Keratinocyte (primary cell): ENCODE measurements around the gene DPP3. TPM values are rescaled to one million over a fixed set of nuclear protein-coding genes. Genes with fewer than 3 reads are reported as not detected.

Experiments used
- DNase-seq: peaks from one replicate; pipeline ENCODE4 v3.0.0-alpha.2; 2011; ENCODE audit warnings: low read depth, missing footprints, low spot score
- FAIRE-seq: peaks from 2 replicates; lab custom pipeline; 2011; peaks lifted over from hg19 to GRCh38; lab: Jason Lieb, UNC
- H2AFZ ChIP-seq: 2 replicates; pipeline ENCODE4 v1.6.0; 2012; ENCODE audit warnings: low read length, control low read depth, inconsistent platforms; ENCODE audit not compliant: control insufficient read depth
- H3K27ac ChIP-seq: 2 replicates; pipeline ENCODE4 v1.5.1; 2011; ENCODE audit warnings: low read length; ENCODE audit not compliant: control insufficient read depth, insufficient read depth
- H3K27me3 ChIP-seq: 3 replicates; pipeline ENCODE4 v1.6.0; 2011; ENCODE audit warnings: low read length; ENCODE audit not compliant: control insufficient read depth, insufficient read depth; ENCODE audit errors: extremely low read depth
- H3K36me3 ChIP-seq, 2 experiments: 2 replicates in 1 of 2; 3 replicates in 1 of 2; pipeline ENCODE4 v1.5.1; 2011; ENCODE audit warnings: low read length in 2 of 2, mild to moderate bottlenecking in 1 of 2; ENCODE audit not compliant: control insufficient read depth in 2 of 2, insufficient read depth in 2 of 2; ENCODE audit errors: extremely low read depth in 1 of 2
- H3K4me1 ChIP-seq: 3 replicates; pipeline ENCODE4 v1.5.1; 2011; ENCODE audit warnings: low read length; ENCODE audit not compliant: control insufficient read depth, insufficient read depth; ENCODE audit errors: extremely low read depth
- H3K4me2 ChIP-seq: 3 replicates; pipeline ENCODE4 v1.6.0; 2011; ENCODE audit warnings: low read depth, low read length; ENCODE audit not compliant: control insufficient read depth, insufficient read depth; ENCODE audit errors: extremely low read depth
- H3K4me3 ChIP-seq, 3 experiments: fragments of 200-600 bp in 1 of 3; sonication (generic) in 1 of 3; 2 replicates in 2 of 3; 3 replicates in 1 of 3; pipeline ENCODE4 v1.5.1; 2011 to 2016; ENCODE audit warnings: low read length in 3 of 3, mild to moderate bottlenecking in 3 of 3, control low read depth in 2 of 3, inconsistent platforms in 1 of 3, low read depth in 1 of 3, mixed read lengths in 1 of 3, mixed run types in 1 of 3, moderate library complexity in 1 of 3; ENCODE audit not compliant: control insufficient read depth in 2 of 3, insufficient read depth in 2 of 3; ENCODE audit errors: extremely low read depth in 1 of 3
- H3K79me2 ChIP-seq: 2 replicates; pipeline ENCODE4 v1.6.0; 2012; ENCODE audit warnings: low read length; ENCODE audit not compliant: control insufficient read depth, insufficient read depth
- H3K9ac ChIP-seq: 3 replicates; pipeline ENCODE4 v1.6.0; 2011; ENCODE audit warnings: low read length; ENCODE audit not compliant: control insufficient read depth, insufficient read depth; ENCODE audit errors: extremely low read depth
- H3K9me1 ChIP-seq: 3 replicates; pipeline ENCODE4 v1.6.0; 2011; ENCODE audit warnings: low read length; ENCODE audit not compliant: control insufficient read depth, insufficient read depth; ENCODE audit errors: extremely low read depth
- H3K9me3 ChIP-seq: 2 replicates; pipeline ENCODE4 v1.5.1; 2012; ENCODE audit warnings: low read depth, low read length; ENCODE audit not compliant: control insufficient read depth
- H4K20me1 ChIP-seq: 3 replicates; pipeline ENCODE4 v1.6.0; 2011; ENCODE audit warnings: low read length; ENCODE audit not compliant: control insufficient read depth, insufficient read depth; ENCODE audit errors: extremely low read depth
- CTCF ChIP-seq, 3 experiments: IDR thresholded peaks in 1 of 3; conservative IDR thresholded peaks in 1 of 3; optimal IDR thresholded peaks in 1 of 3; 2 replicates in 2 of 3; 3 replicates in 1 of 3; pipeline versions ENCODE3 to v1.5.1; 2011; ENCODE audit warnings: low read length in 3 of 3, mild to moderate bottlenecking in 3 of 3, moderate library complexity in 2 of 3, control low read depth in 1 of 3, inconsistent platforms in 1 of 3; ENCODE audit not compliant: insufficient read depth in 2 of 3; ENCODE audit errors: extremely low read depth in 1 of 3
- EZH2 ChIP-seq: IDR thresholded peaks from one replicate; pipeline ENCODE4 v1.6.1; 2012; ENCODE audit warnings: inconsistent platforms, mild to moderate bottlenecking, low read length, moderate library complexity
- dilution Hi-C: fragments of 300-500 bp; cut with MboI; formaldehyde crosslinking; loops from one replicate; pipeline ENCODE4 v1.7.0; 2020; ENCODE audit warnings: low sequenced_read_pairs; ENCODE audit not compliant: extremely low pct_ligation_motif_present
- polyA plus RNA-seq, 5 experiments: library from polyadenylated mRNA; depleted of rRNA in 3 of 5; stranded (reverse) in 3 of 5; stranded (forward) in 1 of 5; unstranded in 1 of 5; fragments of >200 nt; gene quantifications; 1 replicate in 1 of 5; 2 replicates in 3 of 5; 3 replicates in 1 of 5; pipeline versions ENCODE4 v1.2.1 to v1.2.3, GENCODE V29; 2011 to 2012; ENCODE audit warnings: missing spikeins in 2 of 5, low read depth in 1 of 5, low replicate concordance in 1 of 5

DPP3 gene
- polyA plus RNA-seq, 1 donor (not counting 4 experiments of a cell fraction or from before 2014, with no cell fraction given): 57.9 TPM

- TF ChIP-seq CTCF (optimal IDR thresholded peaks at IDR 0.05 in 1 of 3, IDR thresholded peaks at IDR 0.05 in 1 of 3, conservative IDR thresholded peaks at IDR 0.05 in 1 of 3; ENCODE audit: extremely low read depth in 1 of 3, insufficient read depth in 2 of 3, low read length in 3 of 3) (no peak), EZH2 (no peak)
- dilution Hi-C loops: no loop called here
- FAIRE-seq: no peak
Measured at GRCh38 chr11:66529069-66529468, 48.8 kb downstream of the DPP3 start.

GRCh38 chr11:66529655-66530054, 49.4 kb downstream of the DPP3 start:
- dilution Hi-C loops: no loop called here
- TF ChIP-seq CTCF (optimal IDR thresholded peaks at IDR 0.05 in 1 of 3, IDR thresholded peaks at IDR 0.05 in 1 of 3, conservative IDR thresholded peaks at IDR 0.05 in 1 of 3; ENCODE audit: extremely low read depth in 1 of 3, insufficient read depth in 2 of 3, low read length in 3 of 3): no peak
- no peak for TF ChIP-seq EZH2

More at GRCh38 chr11:66529069-66529468, 48.8 kb downstream of the DPP3 start:
- Histone ChIP-seq H3K4me3 (no peak overlapping the region), H3K9me1 (no peaks in the 10 kb centered on the region), H3K27me3 (no peaks in the 10 kb centered on the region), H3K36me3 (peaks cover 0 to 4% of the 10 kb centered on the region in 2 experiments), H3K4me2 (no peak overlapping the region), H3K9ac (no peak overlapping the region), H2AFZ (no peak overlapping the region), H3K27ac (no peak overlapping the region), H4K20me1 (no peaks in the 10 kb centered on the region), H3K9me3 (no peaks in the 10 kb centered on the region), H3K79me2 (no peaks in the 10 kb centered on the region), H3K4me1 (no peaks in the 10 kb centered on the region)
- no peak for DNase-seq

More at GRCh38 chr11:66529655-66530054, 49.4 kb downstream of the DPP3 start:
- no peak for DNase-seq
- no peak overlapping the region for H3K4me3 ChIP-seq
- H3K27me3 ChIP-seq: no peaks in the 10 kb centered on the region
- no peak for FAIRE-seq
- H3K27ac ChIP-seq: no peak overlapping the region
- H3K4me1 ChIP-seq: no peaks in the 10 kb centered on the region
- no peak overlapping the region for H3K9ac ChIP-seq
- no peak overlapping the region for H2AFZ ChIP-seq
- no peaks in the 10 kb centered on the region for H3K9me3 ChIP-seq
- H3K9me1 ChIP-seq: no peaks in the 10 kb centered on the region
- H4K20me1 ChIP-seq: no peaks in the 10 kb centered on the region
- no peak overlapping the region for H3K4me2 ChIP-seq
- peaks cover 0 to 4% of the 10 kb centered on the region in 2 experiments for H3K36me3 ChIP-seq
- no peaks in the 10 kb centered on the region for H3K79me2 ChIP-seq
